Stomach (tissue), 4 donors: ENCODE data around the gene SPATA1.

Experiments
- CTCF ChIP-seq, 7 experiments: fragments of 450-650 bp in 4 of 7; fragments of 200-600 bp in 3 of 7; sonication (generic) in 3 of 7; IDR thresholded peaks; one replicate each; pipeline ENCODE4 v1.5.1; 2016 to 2019; ENCODE audit warnings: antibody characterized with exemption in 7 of 7, control low read depth in 2 of 7, mild to moderate bottlenecking in 1 of 7
- EP300 ChIP-seq: sonication (generic); formaldehyde crosslinking; IDR thresholded peaks from one replicate; pipeline ENCODE4 v1.6.1; 2017; ENCODE audit warnings: antibody characterized with exemption
- POLR2A ChIP-seq, 4 donors: fragments of 450-650 bp; IDR thresholded peaks; one replicate each; pipeline ENCODE4 v1.6.1; 2016; ENCODE audit warnings: antibody characterized with exemption in 4 of 4, control low read depth in 2 of 4, mild to moderate bottlenecking in 1 of 4, moderate library complexity in 1 of 4
- POLR2AphosphoS5 ChIP-seq, 3 donors: sonication (generic); formaldehyde crosslinking; IDR thresholded peaks; one replicate each; pipeline ENCODE4 v1.6.1; 2016; ENCODE audit warnings: antibody characterized with exemption in 3 of 3

- no peak for TF ChIP-seq CTCF (IDR thresholded peaks at IDR 0.05)
- no peak for TF ChIP-seq POLR2AphosphoS5 (IDR thresholded peaks at IDR 0.05)
- TF ChIP-seq POLR2A (IDR thresholded peaks at IDR 0.05), result no peak
- TF ChIP-seq EP300, result no peak
These were observed 79.6 kb downstream of the SPATA1 start for GRCh38 chr1:84585803-84586202.
